C4-2B (cell line): ENCODE results near the gene RBM4.

Experiments
- ZFX ChIP-seq: fragments of 450-650 bp; IDR thresholded peaks from 2 replicates; pipeline ENCODE4 v1.6.1; 2017
- TF ChIP-seq, protein P1 (sequence below): fragments of 450-650 bp; conservative IDR thresholded peaks from 2 replicates; pipeline ENCODE4 v1.5.1; 2017; ENCODE audit warnings: mild to moderate bottlenecking

GRCh38 chr11:66694732-66695207 lies 56.3 kb downstream of the RBM4 start:
- TF ChIP-seq, protein P1, sequence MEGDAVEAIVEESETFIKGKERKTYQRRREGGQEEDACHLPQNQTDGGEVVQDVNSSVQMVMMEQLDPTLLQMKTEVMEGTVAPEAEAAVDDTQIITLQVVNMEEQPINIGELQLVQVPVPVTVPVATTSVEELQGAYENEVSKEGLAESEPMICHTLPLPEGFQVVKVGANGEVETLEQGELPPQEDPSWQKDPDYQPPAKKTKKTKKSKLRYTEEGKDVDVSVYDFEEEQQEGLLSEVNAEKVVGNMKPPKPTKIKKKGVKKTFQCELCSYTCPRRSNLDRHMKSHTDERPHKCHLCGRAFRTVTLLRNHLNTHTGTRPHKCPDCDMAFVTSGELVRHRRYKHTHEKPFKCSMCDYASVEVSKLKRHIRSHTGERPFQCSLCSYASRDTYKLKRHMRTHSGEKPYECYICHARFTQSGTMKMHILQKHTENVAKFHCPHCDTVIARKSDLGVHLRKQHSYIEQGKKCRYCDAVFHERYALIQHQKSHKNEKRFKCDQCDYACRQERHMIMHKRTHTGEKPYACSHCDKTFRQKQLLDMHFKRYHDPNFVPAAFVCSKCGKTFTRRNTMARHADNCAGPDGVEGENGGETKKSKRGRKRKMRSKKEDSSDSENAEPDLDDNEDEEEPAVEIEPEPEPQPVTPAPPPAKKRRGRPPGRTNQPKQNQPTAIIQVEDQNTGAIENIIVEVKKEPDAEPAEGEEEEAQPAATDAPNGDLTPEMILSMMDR = peak; percentile 100
- TF ChIP-seq ZFX = no peak
